Endodermal cell (in vitro differentiated cells): ENCODE measurements around the gene MAPT. TPM values are rescaled to one million over a fixed set of nuclear protein-coding genes. Genes with fewer than 3 reads are reported as not detected.

ENCODE experiments used
- DNase-seq: peaks from one replicate; pipeline ENCODE4 v3.0.0-alpha.2; 2017
- H3K27ac ChIP-seq: 2 replicates; pipeline ENCODE4 v1.5.1; 2013; ENCODE audit warnings: mild to moderate bottlenecking, low read depth, low read length, moderate library complexity
- H3K27me3 ChIP-seq: 2 replicates; pipeline ENCODE4 v1.6.1; 2013; ENCODE audit warnings: mild to moderate bottlenecking, low read length, moderate library complexity; ENCODE audit not compliant: insufficient read depth, control insufficient read depth, poor library complexity, severe bottlenecking
- H3K36me3 ChIP-seq: 2 replicates; pipeline ENCODE4 v1.7.0; 2013; ENCODE audit warnings: mild to moderate bottlenecking, low read length, moderate library complexity; ENCODE audit not compliant: control insufficient read depth, insufficient read depth
- H3K4me1 ChIP-seq: one replicate; pipeline ENCODE4 v1.7.0; 2013; ENCODE audit warnings: low read length; ENCODE audit not compliant: control insufficient read depth, insufficient read depth
- H3K4me3 ChIP-seq: 2 replicates; pipeline ENCODE4 v1.5.1; 2013; ENCODE audit warnings: mild to moderate bottlenecking, low read length, moderate library complexity
- H3K9ac ChIP-seq: 2 replicates; pipeline ENCODE4 v1.6.1; 2013; ENCODE audit warnings: mild to moderate bottlenecking, low read length, moderate library complexity; ENCODE audit not compliant: poor library complexity, severe bottlenecking; ENCODE audit errors: extremely low read depth
- H3K9me3 ChIP-seq: 2 replicates; pipeline ENCODE4 v1.6.1; 2013; ENCODE audit warnings: mild to moderate bottlenecking, low read length, moderate library complexity; ENCODE audit not compliant: control insufficient read depth
- H3K27ac Mint-ChIP-seq: 2 replicates; pipeline ENCODE4 v1.8.0; 2020; ENCODE audit warnings: mixed read lengths
- H3K27me3 Mint-ChIP-seq: 2 replicates; pipeline ENCODE4 v1.8.0; 2021; ENCODE audit warnings: mild to moderate bottlenecking, mixed read lengths; ENCODE audit not compliant: insufficient read depth
- H3K36me3 Mint-ChIP-seq: 2 replicates; pipeline ENCODE4 v1.8.0; 2020; ENCODE audit warnings: low read depth, mixed read lengths
- H3K4me1 Mint-ChIP-seq: 2 replicates; pipeline ENCODE4 v1.8.0; 2020; ENCODE audit warnings: mixed read lengths
- H3K4me3 Mint-ChIP-seq: 2 replicates; pipeline ENCODE4 v1.8.0; 2020; ENCODE audit warnings: mild to moderate bottlenecking, moderate library complexity, mixed read lengths
- H3K9me3 Mint-ChIP-seq: 2 replicates; pipeline ENCODE4 v1.8.0; 2020; ENCODE audit warnings: mild to moderate bottlenecking, mixed read lengths
- WGBS, 2 experiments: methylation state at CpG; one replicate each; pipeline versions ENCODE4 v1.1.5 to v1.1.7; 2013; ENCODE audit warnings: missing lambda C conversion rate in 2 of 2, mixed read lengths in 1 of 2; ENCODE audit not compliant: insufficient coverage in 1 of 2, insufficient read length in 1 of 2; 5-methylcytosine and 5-hydroxymethylcytosine counted together
- total RNA-seq, 2 donors: library from RNA; stranded (reverse); fragmentation: NEBNext Ultra II Directional in 1 of 2; extraction: Animal tissue kit (Norgen Biotek cat#: 25700) in 1 of 2; gene quantifications; 2 replicates in 1 of 2; 3 replicates in 1 of 2; pipeline ENCODE4 v1.2.1, GENCODE V29; 2021
- TF ChIP-seq, protein P1 (sequence below): fragments of 200-600 bp; sonication (generic); conservative IDR thresholded peaks from 2 replicates; pipeline ENCODE4 v1.5.0; 2021; ENCODE audit warnings: antibody characterized with exemption, mild to moderate bottlenecking

MAPT gene
- total RNA-seq, 2 donors from 2014 or later: 0.69 to 0.73 TPM

GRCh38 chr17:45973099-45973780 lies 78.9 kb downstream of the MAPT start:
- H3K4me3 Mint-ChIP-seq: no peak overlapping the region
- Histone ChIP-seq H3K9ac (no peak overlapping the region), H3K4me1 (no peaks in the 10 kb centered on the region), H3K27ac (no peak overlapping the region), H3K36me3 (no peaks in the 10 kb centered on the region), H3K4me3 (no peak overlapping the region), H3K27me3 (no peaks in the 10 kb centered on the region), H3K9me3 (no peaks in the 10 kb centered on the region)
- no peaks in the 10 kb centered on the region for H3K36me3 Mint-ChIP-seq
- no peaks in the 10 kb centered on the region for H3K4me1 Mint-ChIP-seq
- no peaks in the 10 kb centered on the region for H3K9me3 Mint-ChIP-seq
- H3K27me3 Mint-ChIP-seq: peaks cover 6% of the 10 kb centered on the region
- no peak overlapping the region for H3K27ac Mint-ChIP-seq
- DNase-seq: no peak
- 93% methylated on average over 12 of the region's 12 CpGs for WGBS, 2 experiments
- TF ChIP-seq, protein P1, sequence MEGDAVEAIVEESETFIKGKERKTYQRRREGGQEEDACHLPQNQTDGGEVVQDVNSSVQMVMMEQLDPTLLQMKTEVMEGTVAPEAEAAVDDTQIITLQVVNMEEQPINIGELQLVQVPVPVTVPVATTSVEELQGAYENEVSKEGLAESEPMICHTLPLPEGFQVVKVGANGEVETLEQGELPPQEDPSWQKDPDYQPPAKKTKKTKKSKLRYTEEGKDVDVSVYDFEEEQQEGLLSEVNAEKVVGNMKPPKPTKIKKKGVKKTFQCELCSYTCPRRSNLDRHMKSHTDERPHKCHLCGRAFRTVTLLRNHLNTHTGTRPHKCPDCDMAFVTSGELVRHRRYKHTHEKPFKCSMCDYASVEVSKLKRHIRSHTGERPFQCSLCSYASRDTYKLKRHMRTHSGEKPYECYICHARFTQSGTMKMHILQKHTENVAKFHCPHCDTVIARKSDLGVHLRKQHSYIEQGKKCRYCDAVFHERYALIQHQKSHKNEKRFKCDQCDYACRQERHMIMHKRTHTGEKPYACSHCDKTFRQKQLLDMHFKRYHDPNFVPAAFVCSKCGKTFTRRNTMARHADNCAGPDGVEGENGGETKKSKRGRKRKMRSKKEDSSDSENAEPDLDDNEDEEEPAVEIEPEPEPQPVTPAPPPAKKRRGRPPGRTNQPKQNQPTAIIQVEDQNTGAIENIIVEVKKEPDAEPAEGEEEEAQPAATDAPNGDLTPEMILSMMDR: no peak

GRCh38 chr17:45973946-45974859 lies 79.8 kb downstream of the MAPT start:
- WGBS, 2 experiments: 91 to 92% methylated on average over 9 to 17 of the region's 17 CpGs
- H3K9me3 Mint-ChIP-seq: no peaks in the 10 kb centered on the region
- Histone ChIP-seq H3K36me3 (no peaks in the 10 kb centered on the region), H3K4me3 (no peak overlapping the region), H3K27ac (no peak overlapping the region), H3K9ac (no peak overlapping the region), H3K9me3 (no peaks in the 10 kb centered on the region), H3K4me1 (no peaks in the 10 kb centered on the region), H3K27me3 (no peaks in the 10 kb centered on the region)
- H3K4me1 Mint-ChIP-seq: no peaks in the 10 kb centered on the region
- no peak for DNase-seq
- H3K4me3 Mint-ChIP-seq: no peak overlapping the region
- no peaks in the 10 kb centered on the region for H3K36me3 Mint-ChIP-seq
- H3K27me3 Mint-ChIP-seq: peaks cover 6% of the 10 kb centered on the region
- H3K27ac Mint-ChIP-seq: no peak overlapping the region
- TF ChIP-seq, protein P1: no peak

- H3K36me3 Mint-ChIP-seq: no peaks in the 10 kb centered on the region
- peaks cover 4% of the 10 kb centered on the region for H3K27me3 Mint-ChIP-seq
- DNase-seq: no peak
- Histone ChIP-seq H3K4me3 (no peak overlapping the region), H3K4me1 (no peaks in the 10 kb centered on the region), H3K36me3 (no peaks in the 10 kb centered on the region), H3K27me3 (no peaks in the 10 kb centered on the region), H3K9me3 (no peaks in the 10 kb centered on the region), H3K9ac (no peak overlapping the region), H3K27ac (no peak overlapping the region)
- H3K27ac Mint-ChIP-seq: no peak overlapping the region
- TF ChIP-seq, protein P1: no peak
- H3K4me3 Mint-ChIP-seq: no peak overlapping the region
- 91% methylated on average over 7 to 10 of the region's 10 CpGs for WGBS, 2 experiments
- H3K9me3 Mint-ChIP-seq: no peaks in the 10 kb centered on the region
- H3K4me1 Mint-ChIP-seq: no peaks in the 10 kb centered on the region
Observed at GRCh38 chr17:45974916-45975630, 80.7 kb downstream of the MAPT start.
